IMR-90 (cell line): ENCODE data around the gene ZFP36L1. TPM values are rescaled to one million over a fixed set of nuclear protein-coding genes. Genes with fewer than 3 reads are reported as not detected.

Experiments used
- ATAC-seq: fragments of 200-7000 bp; cut with Tn5 transposase; 2 replicates; pipeline ENCODE4 v1.9.1; 2020; ENCODE audit warnings: low read depth, mild to moderate bottlenecking, moderate library complexity
- BruUV-seq: library from RNA; stranded (reverse); fragments of 400-500 nt; replicated peaks from 2 replicates; lab custom pipeline; 2021; lab: Mats Ljungman, UMichigan
- CTCF ChIA-PET: fragments of 300-600 bp; formaldehyde crosslinking; extraction: SDS; loops from one replicate; lab custom pipeline; 2021; ENCODE audit warnings: antibody characterized with exemption; lab: Yijun Ruan, JAX
- POLR2A ChIA-PET: fragments of 300-600 bp; sonication (Branson Sonifier 250); formaldehyde crosslinking; loops from one replicate; lab custom pipeline; 2022; ENCODE audit warnings: antibody characterized with exemption; ENCODE audit not compliant: unreplicated experiment; lab: Charles Lee
- DNase-seq: peaks from one replicate; pipeline ENCODE4 v3.0.0; 2013
- H2AFZ ChIP-seq: replicated peaks from 2 replicates; pipeline ENCODE3; 2013; ENCODE audit warnings: low read length, mild to moderate bottlenecking; ENCODE audit not compliant: poor library complexity
- H2AK5ac ChIP-seq: 2 replicates; pipeline ENCODE4 v1.6.1; 2013; ENCODE audit warnings: low read depth, low read length, inconsistent platforms
- H2AK9ac ChIP-seq: replicated peaks from 2 replicates; pipeline ENCODE3; 2013; ENCODE audit warnings: mild to moderate bottlenecking, low read depth, low read length, moderate library complexity; ENCODE audit not compliant: poor library complexity
- H2BK120ac ChIP-seq: 2 replicates; pipeline ENCODE4 v1.6.1; 2013; ENCODE audit warnings: low read depth, low read length, inconsistent platforms
- H2BK15ac ChIP-seq: 3 replicates; pipeline ENCODE4 v1.6.1; 2013; ENCODE audit warnings: low read depth, low read length, inconsistent platforms
- H2BK20ac ChIP-seq: 2 replicates; pipeline ENCODE4 v1.6.1; 2013; ENCODE audit warnings: low read depth, mild to moderate bottlenecking, inconsistent platforms, low read length, moderate library complexity
- H2BK5ac ChIP-seq: 2 replicates; pipeline ENCODE4 v1.6.1; 2013; ENCODE audit warnings: mild to moderate bottlenecking, low read depth, low read length, inconsistent platforms; ENCODE audit not compliant: poor library complexity, severe bottlenecking
- H3K14ac ChIP-seq: replicated peaks from 2 replicates; pipeline ENCODE4 v1.6.1; 2013; ENCODE audit warnings: low read depth, low read length, inconsistent platforms
- H3K18ac ChIP-seq: 2 replicates; pipeline ENCODE4 v1.6.1; 2013; ENCODE audit warnings: low read depth, low read length, control low read depth
- H3K23ac ChIP-seq: 2 replicates; pipeline ENCODE4 v1.6.1; 2013; ENCODE audit warnings: low read depth, low read length, inconsistent platforms
- H3K27ac ChIP-seq: 2 replicates; pipeline ENCODE4 v1.5.1; 2013; ENCODE audit warnings: mild to moderate bottlenecking, control low read depth, low read length; ENCODE audit not compliant: insufficient read depth
- H3K27me3 ChIP-seq: 2 replicates; pipeline ENCODE4 v1.6.1; 2013; ENCODE audit warnings: low read length; ENCODE audit not compliant: control insufficient read depth, insufficient read depth
- H3K36me3 ChIP-seq: 2 replicates; pipeline ENCODE4 v1.6.1; 2013; ENCODE audit warnings: low read length, mixed read lengths; ENCODE audit not compliant: control insufficient read depth, insufficient read depth
- H3K4ac ChIP-seq: 2 replicates; pipeline ENCODE4 v1.6.1; 2013; ENCODE audit warnings: low read depth, low read length, inconsistent platforms
- H3K4me1 ChIP-seq: 2 replicates; pipeline ENCODE4 v1.6.1; 2013; ENCODE audit warnings: low read length, mixed read lengths; ENCODE audit not compliant: control insufficient read depth, insufficient read depth
- H3K4me2 ChIP-seq: 2 replicates; pipeline ENCODE4 v1.6.1; 2013; ENCODE audit warnings: low read depth, mild to moderate bottlenecking, control low read depth, low read length, moderate library complexity
- H3K4me3 ChIP-seq: 2 replicates; pipeline ENCODE4 v1.5.1; 2013; ENCODE audit warnings: low read depth, mild to moderate bottlenecking, control low read depth, low read length, moderate library complexity; ENCODE audit not compliant: insufficient read depth
- H3K56ac ChIP-seq: 2 replicates; pipeline ENCODE4 v1.6.1; 2013; ENCODE audit warnings: low read length, inconsistent platforms; ENCODE audit not compliant: insufficient read depth; ENCODE audit errors: extremely low read depth
- H3K79me1 ChIP-seq, 2 experiments: 2 replicates each; pipeline ENCODE4 v1.6.1; 2013; ENCODE audit warnings: low read length in 2 of 2, inconsistent platforms in 1 of 2, low read depth in 1 of 2
- H3K9ac ChIP-seq: 2 replicates; pipeline ENCODE4 v1.6.1; 2013; ENCODE audit warnings: low read depth, low read length, control low read depth
- H3K9me1 ChIP-seq: 2 replicates; pipeline ENCODE4 v1.6.1; 2013; ENCODE audit warnings: low read length, inconsistent platforms; ENCODE audit not compliant: insufficient read depth
- H3K9me3 ChIP-seq: 2 replicates; pipeline ENCODE4 v1.6.1; 2013; ENCODE audit warnings: low read length; ENCODE audit not compliant: control insufficient read depth, insufficient read depth
- H4K20me1 ChIP-seq: 2 replicates; pipeline ENCODE4 v1.6.1; 2013; ENCODE audit warnings: low read length, inconsistent platforms; ENCODE audit not compliant: insufficient read depth
- H4K5ac ChIP-seq: 2 replicates; pipeline ENCODE4 v1.6.1; 2013; ENCODE audit warnings: mild to moderate bottlenecking, low read depth, low read length, control low read depth
- H4K8ac ChIP-seq, 2 experiments: 2 replicates each; pipeline ENCODE4 v1.6.1; 2013; ENCODE audit warnings: low read depth in 2 of 2, low read length in 2 of 2, control low read depth in 1 of 2, inconsistent platforms in 1 of 2
- H4K91ac ChIP-seq: 2 replicates; pipeline ENCODE4 v1.6.1; 2013; ENCODE audit warnings: low read depth, low read length, inconsistent platforms; ENCODE audit not compliant: insufficient read depth
- BHLHE40 ChIP-seq: fragments of 150-350 bp; IDR thresholded peaks from 2 replicates; pipeline ENCODE4 v1.6.1; 2016; ENCODE audit warnings: mild to moderate bottlenecking, low read depth, low read length
- CHD1 ChIP-seq: IDR thresholded peaks from 2 replicates; pipeline ENCODE4 v1.6.1; 2012; ENCODE audit warnings: low read depth, low read length, improper control_type of control experiment
- CTCF ChIP-seq: conservative IDR thresholded peaks from 2 replicates; pipeline ENCODE4 v1.5.1; 2012; ENCODE audit warnings: mild to moderate bottlenecking, low read depth, low read length, improper control_type of control experiment
- ELK1 ChIP-seq: fragments of 150-350 bp; IDR thresholded peaks from 2 replicates; pipeline ENCODE4 v1.6.1; 2016; ENCODE audit warnings: low read depth, mild to moderate bottlenecking, low read length, moderate library complexity, borderline replicate concordance
- FOS ChIP-seq: fragments of 150-350 bp; IDR thresholded peaks from 2 replicates; pipeline ENCODE4 v1.6.1; 2016; ENCODE audit warnings: low read depth, low read length
- MAFK ChIP-seq: IDR thresholded peaks from 2 replicates; pipeline ENCODE4 v1.6.1; 2012; ENCODE audit warnings: low read depth, low read length, improper control_type of control experiment
- MAZ ChIP-seq: IDR thresholded peaks from 2 replicates; pipeline ENCODE4 v1.6.1; 2012; ENCODE audit warnings: low read depth, mild to moderate bottlenecking, low read length, improper control_type of control experiment, moderate library complexity, borderline replicate concordance
- MXI1 ChIP-seq: IDR thresholded peaks from 2 replicates; pipeline ENCODE4 v1.6.1; 2012; ENCODE audit warnings: low read depth, mild to moderate bottlenecking, low read length, moderate library complexity, borderline replicate concordance
- POLR2A ChIP-seq: IDR thresholded peaks from 2 replicates; pipeline ENCODE4 v1.6.1; 2012; ENCODE audit warnings: mild to moderate bottlenecking, low read depth, low read length
- RAD21 ChIP-seq: IDR thresholded peaks from 2 replicates; pipeline ENCODE4 v1.6.1; 2012; ENCODE audit warnings: low read length, improper control_type of control experiment
- RCOR1 ChIP-seq: IDR thresholded peaks from 2 replicates; pipeline ENCODE4 v1.6.1; 2012; ENCODE audit warnings: mild to moderate bottlenecking, low read length, improper control_type of control experiment; ENCODE audit not compliant: insufficient replicate concordance
- RFX5 ChIP-seq: IDR thresholded peaks from 2 replicates; pipeline ENCODE4 v1.8.0; 2012; ENCODE audit warnings: low read depth, mild to moderate bottlenecking, low read length, moderate library complexity
- SMC3 ChIP-seq: fragments of 150-350 bp; IDR thresholded peaks from 2 replicates; pipeline ENCODE4 v1.6.1; 2016; ENCODE audit warnings: low read depth, mild to moderate bottlenecking, antibody characterized with exemption, low read length, moderate library complexity
- USF2 ChIP-seq: fragments of 150-350 bp; IDR thresholded peaks from 2 replicates; pipeline ENCODE4 v1.6.1; 2017; ENCODE audit warnings: mild to moderate bottlenecking, antibody characterized with exemption, low read length, low read depth
- WGBS, 2 experiments: methylation state at CpG; one replicate each; pipeline versions ENCODE4 v1.1.5 to v1.1.7; 2013; ENCODE audit warnings: missing lambda C conversion rate in 2 of 2; ENCODE audit not compliant: insufficient read length in 1 of 2; ENCODE audit errors: extremely low coverage in 2 of 2; 5-methylcytosine and 5-hydroxymethylcytosine counted together
- dilution Hi-C: fragments of 300-500 bp; cut with HindIII; formaldehyde crosslinking; loops from one replicate; pipeline ENCODE4 v1.14.3; 2018; ENCODE audit warnings: low sequenced_read_pairs; ENCODE audit not compliant: unreplicated experiment
- in situ Hi-C: fragments of 300-500 bp; cut with MboI; formaldehyde crosslinking; loops from 3 replicates; pipeline ENCODE4 v1.14.3; 2019; ENCODE audit warnings: low sequenced_read_pairs, inconsistent platforms, mixed read lengths
- intact Hi-C: fragments of 100-400 bp; cut with micrococcal nuclease; formaldehyde crosslinking; loops from 2 replicates; pipeline ENCODE4 v1.10.0; 2022
- polyA plus RNA-seq, 3 experiments: library from polyadenylated mRNA; depleted of rRNA; stranded (reverse); fragments of >200 nt; gene quantifications; 2 replicates each; pipeline ENCODE4 v1.2.3, GENCODE V29; 2012; ENCODE audit warnings: low replicate concordance in 1 of 3
- total RNA-seq: library from RNA; depleted of rRNA; stranded (reverse); fragments of >200 nt; gene quantifications from 2 replicates; pipeline ENCODE4 v1.2.3, GENCODE V29; 2012

ZFP36L1 gene
- total and polyA plus RNA-seq, 2 of the 4 experiments (the other 2 are of a cell fraction): 6.5 to 140 TPM

GRCh38 chr14:68748691-68749090 lies 44.2 kb downstream of the ZFP36L1 start (continued):
- TF ChIP-seq RCOR1: no peak
- TF ChIP-seq POLR2A: no peak
- no peak for TF ChIP-seq BHLHE40
- TF ChIP-seq CHD1: no peak
- TF ChIP-seq SMC3: no peak
- no peak for TF ChIP-seq MAFK
- no peak for TF ChIP-seq FOS

GRCh38 chr14:68748260-68748659 lies 44.6 kb downstream of the ZFP36L1 start:
- Histone ChIP-seq H3K4me2 (no peak overlapping the region), H3K14ac (no peak overlapping the region), H4K91ac (no peak overlapping the region), H4K20me1 (no peaks in the 10 kb centered on the region), H2BK120ac (no peak overlapping the region), H3K9ac (no peak overlapping the region), H3K27ac (no peak overlapping the region), H3K79me1 (no peaks in the 10 kb centered on the region), H3K4me1 (no peaks in the 10 kb centered on the region), H2AFZ (no peak overlapping the region), H3K56ac (no peak overlapping the region), H2AK5ac (no peak overlapping the region; the same call in 1 of the 2 replicates), H2BK5ac (no peak overlapping the region), H2BK15ac (no peak overlapping the region), H3K4ac (no peak overlapping the region), H3K36me3 (no peaks in the 10 kb centered on the region), H3K9me1 (no peaks in the 10 kb centered on the region), H2BK20ac (no peak overlapping the region), H2AK9ac (no peak overlapping the region), H3K23ac (no peak overlapping the region), H3K18ac (no peak overlapping the region), H3K27me3 (peaks cover 3% of the 10 kb centered on the region; the same call in 1 of the 2 replicates), H3K9me3 (no peaks in the 10 kb centered on the region), H3K4me3 (no peak overlapping the region), H4K5ac (no peak overlapping the region), H4K8ac (no peak overlapping the region)
- WGBS, 2 experiments: 98% methylated on average over 9 of the region's 10 CpGs; no CpG with 5 or more reads in 1 of the 2 experiments
- no peak for DNase-seq
- CTCF ChIA-PET: no interaction called here
- in situ Hi-C loops (no loop called here), intact Hi-C loops (no loop called here), dilution Hi-C loops (no loop called here)
- TF ChIP-seq RAD21 (no peak), RCOR1 (no peak), RFX5 (no peak), MXI1 (no peak), CTCF (no peak), USF2 (no peak), MAZ (no peak), ELK1 (no peak), SMC3 (no peak), FOS (no peak), MAFK (no peak)
- POLR2A ChIA-PET: no interaction called here
- BruUV-seq: no TSS peak
- ATAC-seq: no peak
